Trophoblast cell (in vitro differentiated cells and primary cell): Measurements from ENCODE around the gene ANKRD39.

Experiments used
- DNase-seq, 2 donors: peaks; one replicate each; pipeline ENCODE4 v3.0.0-alpha.2; 2016
- H2AFZ ChIP-seq: 2 replicates; pipeline ENCODE4 v1.6.1; 2013; ENCODE audit warnings: low read length, moderate library complexity, mild to moderate bottlenecking; ENCODE audit not compliant: insufficient read depth, poor library complexity
- H2AK5ac ChIP-seq: 2 replicates; pipeline ENCODE4 v1.6.1; 2013; ENCODE audit warnings: mild to moderate bottlenecking, low read length
- H2BK120ac ChIP-seq: 2 replicates; pipeline ENCODE4 v1.6.1; 2013; ENCODE audit warnings: low read length, mild to moderate bottlenecking, moderate library complexity; ENCODE audit not compliant: insufficient read depth, poor library complexity
- H2BK12ac ChIP-seq: 2 replicates; pipeline ENCODE4 v1.6.1; 2013; ENCODE audit warnings: mild to moderate bottlenecking, low read length, moderate library complexity
- H2BK5ac ChIP-seq: 2 replicates; pipeline ENCODE4 v1.6.1; 2013; ENCODE audit warnings: low read length, low read depth, moderate library complexity, mild to moderate bottlenecking; ENCODE audit not compliant: poor library complexity
- H3K14ac ChIP-seq: 2 replicates; pipeline ENCODE4 v1.6.1; 2013; ENCODE audit warnings: mild to moderate bottlenecking, low read length
- H3K18ac ChIP-seq: 2 replicates; pipeline ENCODE4 v1.6.1; 2013; ENCODE audit warnings: mild to moderate bottlenecking, low read length
- H3K23ac ChIP-seq: 2 replicates; pipeline ENCODE4 v1.6.1; 2013; ENCODE audit warnings: low read length
- H3K27ac ChIP-seq: 2 replicates; pipeline ENCODE4 v1.5.1; 2013; ENCODE audit warnings: low read depth, mild to moderate bottlenecking, inconsistent platforms, low read length, moderate library complexity
- H3K27me3 ChIP-seq: 2 replicates; pipeline ENCODE4 v1.6.1; 2013; ENCODE audit warnings: inconsistent platforms, mild to moderate bottlenecking, low read length, moderate library complexity; ENCODE audit not compliant: insufficient read depth
- H3K36me3 ChIP-seq, 2 experiments: 1 replicate in 1 of 2; 2 replicates in 1 of 2; pipeline ENCODE4 v1.6.1; 2013; ENCODE audit warnings: low read length in 2 of 2, mild to moderate bottlenecking in 2 of 2, moderate library complexity in 1 of 2; ENCODE audit not compliant: insufficient read depth in 2 of 2, control insufficient read depth in 1 of 2
- H3K4ac ChIP-seq: 2 replicates; pipeline ENCODE4 v1.6.1; 2013; ENCODE audit warnings: low read depth, mild to moderate bottlenecking, low read length, moderate library complexity
- H3K4me1 ChIP-seq, 2 experiments: 1 replicate in 1 of 2; 2 replicates in 1 of 2; pipeline ENCODE4 v1.6.1; 2013; ENCODE audit warnings: low read length in 2 of 2, mild to moderate bottlenecking in 2 of 2, moderate library complexity in 1 of 2; ENCODE audit not compliant: insufficient read depth in 2 of 2, control insufficient read depth in 1 of 2
- H3K4me2 ChIP-seq: 2 replicates; pipeline ENCODE4 v1.6.1; 2013; ENCODE audit warnings: inconsistent platforms, mild to moderate bottlenecking, low read length, moderate library complexity
- H3K4me3 ChIP-seq: 2 replicates; pipeline ENCODE4 v1.5.1; 2013; ENCODE audit warnings: mild to moderate bottlenecking, low read depth, low read length, inconsistent platforms
- H3K79me1 ChIP-seq: one replicate; pipeline ENCODE4 v1.6.1; 2013; ENCODE audit warnings: low read length
- H3K79me2 ChIP-seq: 2 replicates; pipeline ENCODE4 v1.6.1; 2013; ENCODE audit warnings: low read length, mild to moderate bottlenecking; ENCODE audit not compliant: control insufficient read depth, insufficient read depth, poor library complexity
- H3K9ac ChIP-seq: 2 replicates; pipeline ENCODE4 v1.6.1; 2013; ENCODE audit warnings: mild to moderate bottlenecking, low read length
- H3K9me3 ChIP-seq: 2 replicates; pipeline ENCODE4 v1.6.1; 2013; ENCODE audit warnings: low read depth, mild to moderate bottlenecking, control low read depth, inconsistent platforms, low read length; ENCODE audit not compliant: insufficient read depth
- H4K12ac ChIP-seq: 2 replicates; pipeline ENCODE4 v1.6.1; 2013; ENCODE audit warnings: low read depth, mild to moderate bottlenecking, low read length, moderate library complexity
- H4K8ac ChIP-seq: 2 replicates; pipeline ENCODE4 v1.6.1; 2013; ENCODE audit warnings: low read depth, mild to moderate bottlenecking, low read length, moderate library complexity
- H4K91ac ChIP-seq: one replicate; pipeline ENCODE4 v1.6.1; 2013; ENCODE audit warnings: low read depth, mild to moderate bottlenecking, low read length, moderate library complexity
- WGBS: extraction: QIAGEN DNeasy Blood & Tissue Kit; methylation state at CpG from one replicate; pipeline ENCODE4 v1.1.7; 2013; ENCODE audit warnings: missing lambda C conversion rate; ENCODE audit not compliant: insufficient read length, insufficient coverage; ENCODE audit errors: extremely low coverage; 5-methylcytosine and 5-hydroxymethylcytosine counted together

The ANKRD39 gene

DNA sequence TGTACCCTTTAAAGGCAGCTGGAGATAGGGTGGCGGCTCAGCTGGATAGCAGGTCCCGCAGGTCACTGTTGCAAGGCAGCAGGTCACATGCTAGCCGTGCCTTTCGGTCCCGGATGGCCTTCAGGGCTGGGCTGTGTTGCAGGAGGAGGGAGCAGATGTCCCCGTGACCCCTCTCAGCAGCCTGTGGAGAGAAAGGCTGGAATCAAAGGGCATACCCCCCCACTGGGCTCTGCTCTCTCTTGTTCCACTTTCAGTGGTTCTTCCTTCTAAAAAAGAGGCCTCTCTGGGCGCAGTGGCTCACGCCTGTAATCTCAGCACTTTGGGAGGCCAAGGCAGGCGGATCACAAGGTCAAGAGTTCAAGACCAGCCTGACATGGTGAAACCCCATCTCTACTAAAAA lies 9.6 kb downstream of the ANKRD39 start:
- no peak overlapping the region for H3K18ac ChIP-seq
- H2BK12ac ChIP-seq: no peak overlapping the region
- no peak overlapping the region for H4K8ac ChIP-seq
- H3K79me1 ChIP-seq: no peaks in the 10 kb centered on the region
- no peak overlapping the region for H3K4me3 ChIP-seq
- H3K36me3 ChIP-seq: peaks cover 13 to 16% of the 10 kb centered on the region in 2 experiments
- no peaks in the 10 kb centered on the region for H3K27me3 ChIP-seq
- no peak overlapping the region for H4K91ac ChIP-seq
- no peak overlapping the region for H3K23ac ChIP-seq
- H2AFZ ChIP-seq: no peak overlapping the region
- H4K12ac ChIP-seq: no peak overlapping the region
- WGBS: no CpG with 5 or more reads among the region's 9 CpGs
- no peaks in the 10 kb centered on the region for H3K79me2 ChIP-seq
- H3K9me3 ChIP-seq: no peaks in the 10 kb centered on the region
- no peak overlapping the region for H3K14ac ChIP-seq
- H3K4ac ChIP-seq: no peak overlapping the region
- H2BK120ac ChIP-seq: no peak overlapping the region
- peaks cover 4 to 5% of the 10 kb centered on the region in 2 experiments for H3K4me1 ChIP-seq
- no peak for DNase-seq
- H3K27ac ChIP-seq: no peak overlapping the region
- no peak overlapping the region for H3K9ac ChIP-seq
- no peak overlapping the region for H3K4me2 ChIP-seq
- no peak overlapping the region for H2BK5ac ChIP-seq
- no peak overlapping the region for H2AK5ac ChIP-seq

DNA sequence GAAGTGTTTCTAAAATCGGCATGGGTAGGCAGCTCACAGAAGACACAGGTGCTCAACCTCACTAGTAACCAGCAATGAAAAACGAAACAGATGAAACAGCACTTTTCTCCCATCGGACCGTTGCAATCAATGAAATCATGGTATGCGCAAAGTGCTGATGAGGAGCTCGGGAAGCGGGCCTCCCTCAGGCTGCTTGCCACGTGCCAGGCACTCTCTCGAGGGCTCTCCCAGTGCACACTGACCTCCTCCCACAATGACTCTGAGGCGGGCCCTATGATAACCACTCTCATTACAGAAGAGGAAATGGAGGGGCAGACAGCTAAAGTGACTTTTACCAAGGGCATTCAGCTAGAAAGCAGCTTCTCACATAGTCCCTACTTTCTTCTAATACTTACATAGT lies 10.2 kb downstream of the ANKRD39 start:
- Histone ChIP-seq H2BK5ac (no peak overlapping the region), H4K8ac (no peak overlapping the region), H3K4me2 (no peak overlapping the region), H3K4me1 (peaks cover 4 to 7% of the 10 kb centered on the region in 2 experiments), H3K4me3 (no peak overlapping the region), H3K9me3 (no peaks in the 10 kb centered on the region), H2AK5ac (no peak overlapping the region), H3K27me3 (no peaks in the 10 kb centered on the region), H3K23ac (no peak overlapping the region), H3K36me3 (peaks cover 10 to 12% of the 10 kb centered on the region in 2 experiments), H3K18ac (no peak overlapping the region), H2BK120ac (no peak overlapping the region), H2BK12ac (no peak overlapping the region), H4K12ac (no peak overlapping the region), H3K79me1 (no peaks in the 10 kb centered on the region), H4K91ac (no peak overlapping the region), H3K4ac (no peak overlapping the region), H3K79me2 (no peaks in the 10 kb centered on the region), H3K9ac (no peak overlapping the region), H2AFZ (no peak overlapping the region), H3K14ac (no peak overlapping the region), H3K27ac (no peak overlapping the region)
- no CpG with 5 or more reads among the region's 10 CpGs for WGBS
- no peak for DNase-seq

DNA sequence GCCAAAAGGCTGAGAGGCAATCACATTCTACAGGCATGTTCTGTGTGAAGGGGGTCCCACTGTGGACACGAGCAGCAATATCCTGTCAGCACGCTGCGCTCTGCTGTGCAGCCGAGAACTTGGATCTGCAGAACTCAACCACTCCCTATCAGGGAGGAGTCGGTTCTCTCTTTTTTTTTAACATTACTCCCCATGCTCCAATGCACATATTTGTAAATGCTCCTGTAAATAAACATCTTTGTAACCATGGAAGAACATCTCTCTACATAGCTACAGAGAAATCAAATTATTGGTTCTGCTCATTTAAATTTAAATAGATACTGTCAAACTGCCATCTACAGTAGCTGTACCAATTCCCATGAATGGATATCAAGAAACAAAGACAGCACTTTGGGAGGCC lies 11.0 kb downstream of the ANKRD39 start:
- Histone ChIP-seq H3K27me3 (no peaks in the 10 kb centered on the region), H3K36me3 (peaks cover 10 to 11% of the 10 kb centered on the region in 2 experiments), H3K4me3 (no peak overlapping the region), H4K8ac (no peak overlapping the region), H2BK120ac (no peak overlapping the region), H3K79me1 (no peaks in the 10 kb centered on the region), H3K23ac (no peak overlapping the region), H2BK5ac (no peak overlapping the region), H4K12ac (no peak overlapping the region), H3K9me3 (no peaks in the 10 kb centered on the region), H2AFZ (no peak overlapping the region), H3K4me1 (peaks cover 4 to 9% of the 10 kb centered on the region in 2 experiments), H3K9ac (no peak overlapping the region), H3K79me2 (no peaks in the 10 kb centered on the region), H3K4me2 (no peak overlapping the region), H2BK12ac (no peak overlapping the region), H2AK5ac (no peak overlapping the region), H3K27ac (no peak overlapping the region), H3K4ac (no peak overlapping the region), H3K14ac (no peak overlapping the region), H3K18ac (no peak overlapping the region), H4K91ac (no peak overlapping the region)
- WGBS: no CpG with 5 or more reads among the region's 5 CpGs
- DNase-seq: no peak

DNA sequence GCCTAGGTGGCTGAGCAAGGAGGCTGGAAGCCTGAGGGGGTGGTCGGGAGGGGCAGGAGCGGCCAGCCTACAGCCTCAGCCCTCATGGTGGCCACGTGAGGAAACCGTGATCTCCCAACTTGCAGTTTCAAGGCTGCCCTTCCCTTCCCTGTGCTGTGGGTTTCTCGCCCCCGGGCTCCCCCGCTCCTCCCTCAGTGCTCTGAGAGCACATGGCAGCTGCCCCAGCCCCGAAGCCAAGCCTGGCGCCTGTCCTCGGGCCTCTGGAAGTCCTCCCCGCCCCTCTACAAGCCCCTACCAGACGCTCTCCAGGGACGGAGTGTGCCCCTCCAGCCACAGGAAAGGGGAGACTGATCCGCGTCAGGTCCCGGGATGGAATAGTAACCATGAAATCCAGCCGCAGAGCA lies 13.4 kb downstream of the ANKRD39 start:
- H3K4me3 ChIP-seq: no peak overlapping the region
- no peak overlapping the region for H2AFZ ChIP-seq
- H3K27me3 ChIP-seq: no peaks in the 10 kb centered on the region
- no peak overlapping the region for H2AK5ac ChIP-seq
- no peak overlapping the region for H2BK120ac ChIP-seq
- peaks cover 4 to 9% of the 10 kb centered on the region in 2 experiments for H3K4me1 ChIP-seq
- H3K9ac ChIP-seq: no peak overlapping the region
- no peak overlapping the region for H3K4ac ChIP-seq
- no peak overlapping the region for H4K91ac ChIP-seq
- no peak overlapping the region for H3K23ac ChIP-seq
- H3K18ac ChIP-seq: no peak overlapping the region
- DNase-seq: no peak
- H3K27ac ChIP-seq: no peak overlapping the region
- H4K8ac ChIP-seq: no peak overlapping the region
- H2BK5ac ChIP-seq: no peak overlapping the region
- no CpG with 5 or more reads among the region's 17 CpGs for WGBS
- no peak overlapping the region for H3K4me2 ChIP-seq
- no peak overlapping the region for H3K14ac ChIP-seq
- H4K12ac ChIP-seq: no peak overlapping the region
- H3K36me3 ChIP-seq: peaks cover 2 to 12% of the 10 kb centered on the region in 2 experiments
- H3K9me3 ChIP-seq: no peaks in the 10 kb centered on the region
- no peaks in the 10 kb centered on the region for H3K79me2 ChIP-seq
- no peak overlapping the region for H2BK12ac ChIP-seq
- no peaks in the 10 kb centered on the region for H3K79me1 ChIP-seq
